ENCODE measurements around the gene FRMD6.

DNA sequence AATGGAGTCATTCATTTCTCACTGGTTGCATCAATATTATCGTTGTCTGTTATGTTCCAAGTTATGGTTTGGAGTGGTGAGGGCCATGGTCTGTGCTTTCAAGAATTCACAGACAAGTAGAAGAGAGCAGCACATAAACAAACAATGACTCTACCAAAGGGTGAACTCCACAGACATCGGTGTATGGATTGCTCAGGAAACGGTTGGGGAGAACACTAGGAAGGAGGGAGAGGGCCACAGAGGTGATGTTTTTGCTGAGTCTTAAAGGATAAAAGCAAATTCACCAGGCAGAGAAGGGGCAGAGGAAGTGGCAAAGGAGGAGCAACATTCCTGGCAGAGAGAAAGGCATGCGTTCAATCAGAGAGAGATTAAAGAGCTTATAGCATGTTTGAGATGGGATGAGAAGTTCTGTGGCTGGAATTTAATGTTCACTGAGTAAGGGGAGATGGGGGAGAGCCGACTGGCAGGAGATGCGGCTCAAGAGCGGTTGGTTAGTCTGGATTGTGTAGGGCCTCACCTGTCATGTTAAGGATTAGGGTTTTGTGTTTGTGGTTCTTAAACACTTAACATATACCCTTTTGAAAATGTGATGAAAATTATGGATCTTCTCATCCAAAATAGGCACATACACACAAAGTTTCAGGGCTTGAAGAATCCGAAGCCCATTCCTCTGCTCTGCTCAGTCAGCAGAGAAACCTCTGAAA is 42.3 kb upstream of the FRMD6 start:
- TF ChIP-seq, protein P1, sequence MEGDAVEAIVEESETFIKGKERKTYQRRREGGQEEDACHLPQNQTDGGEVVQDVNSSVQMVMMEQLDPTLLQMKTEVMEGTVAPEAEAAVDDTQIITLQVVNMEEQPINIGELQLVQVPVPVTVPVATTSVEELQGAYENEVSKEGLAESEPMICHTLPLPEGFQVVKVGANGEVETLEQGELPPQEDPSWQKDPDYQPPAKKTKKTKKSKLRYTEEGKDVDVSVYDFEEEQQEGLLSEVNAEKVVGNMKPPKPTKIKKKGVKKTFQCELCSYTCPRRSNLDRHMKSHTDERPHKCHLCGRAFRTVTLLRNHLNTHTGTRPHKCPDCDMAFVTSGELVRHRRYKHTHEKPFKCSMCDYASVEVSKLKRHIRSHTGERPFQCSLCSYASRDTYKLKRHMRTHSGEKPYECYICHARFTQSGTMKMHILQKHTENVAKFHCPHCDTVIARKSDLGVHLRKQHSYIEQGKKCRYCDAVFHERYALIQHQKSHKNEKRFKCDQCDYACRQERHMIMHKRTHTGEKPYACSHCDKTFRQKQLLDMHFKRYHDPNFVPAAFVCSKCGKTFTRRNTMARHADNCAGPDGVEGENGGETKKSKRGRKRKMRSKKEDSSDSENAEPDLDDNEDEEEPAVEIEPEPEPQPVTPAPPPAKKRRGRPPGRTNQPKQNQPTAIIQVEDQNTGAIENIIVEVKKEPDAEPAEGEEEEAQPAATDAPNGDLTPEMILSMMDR (conservative IDR thresholded peaks at IDR 0.05; ENCODE audit: low read length), result no peak
- no peak for TF ChIP-seq EZH2phosphoT487 (IDR thresholded peaks at IDR 0.05; ENCODE audit: borderline replicate concordance)

Data from Loucy (cell line).